ENCODE data around the gene YEATS4. TPM values are rescaled to one million over a fixed set of nuclear protein-coding genes. Genes with fewer than 3 reads are reported as not detected.

The YEATS4 gene
- total and polyA plus RNA-seq, 4 donors: 9.9 to 23.8 (median 15.5) TPM

DNA sequence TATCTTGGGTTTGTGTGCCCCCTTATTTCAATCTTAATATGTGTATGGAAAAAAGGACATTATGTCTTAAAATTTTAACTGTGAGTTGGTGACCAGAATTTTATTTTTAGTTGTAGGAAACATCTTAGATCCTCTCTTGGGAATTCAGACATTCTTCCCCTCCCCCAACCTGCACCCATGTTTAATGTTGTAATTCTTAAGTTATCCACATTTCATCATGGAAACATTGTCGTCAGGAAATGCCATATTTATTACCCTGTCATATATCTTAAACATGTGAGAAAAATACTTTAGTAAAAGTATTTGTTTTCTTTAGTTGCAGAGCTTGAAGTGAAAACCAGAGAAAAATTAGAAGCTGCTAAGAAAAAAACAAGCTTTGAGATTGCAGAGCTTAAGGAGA lies 30.3 kb downstream of the YEATS4 start (continued):
- TF ChIP-seq, protein P1, sequence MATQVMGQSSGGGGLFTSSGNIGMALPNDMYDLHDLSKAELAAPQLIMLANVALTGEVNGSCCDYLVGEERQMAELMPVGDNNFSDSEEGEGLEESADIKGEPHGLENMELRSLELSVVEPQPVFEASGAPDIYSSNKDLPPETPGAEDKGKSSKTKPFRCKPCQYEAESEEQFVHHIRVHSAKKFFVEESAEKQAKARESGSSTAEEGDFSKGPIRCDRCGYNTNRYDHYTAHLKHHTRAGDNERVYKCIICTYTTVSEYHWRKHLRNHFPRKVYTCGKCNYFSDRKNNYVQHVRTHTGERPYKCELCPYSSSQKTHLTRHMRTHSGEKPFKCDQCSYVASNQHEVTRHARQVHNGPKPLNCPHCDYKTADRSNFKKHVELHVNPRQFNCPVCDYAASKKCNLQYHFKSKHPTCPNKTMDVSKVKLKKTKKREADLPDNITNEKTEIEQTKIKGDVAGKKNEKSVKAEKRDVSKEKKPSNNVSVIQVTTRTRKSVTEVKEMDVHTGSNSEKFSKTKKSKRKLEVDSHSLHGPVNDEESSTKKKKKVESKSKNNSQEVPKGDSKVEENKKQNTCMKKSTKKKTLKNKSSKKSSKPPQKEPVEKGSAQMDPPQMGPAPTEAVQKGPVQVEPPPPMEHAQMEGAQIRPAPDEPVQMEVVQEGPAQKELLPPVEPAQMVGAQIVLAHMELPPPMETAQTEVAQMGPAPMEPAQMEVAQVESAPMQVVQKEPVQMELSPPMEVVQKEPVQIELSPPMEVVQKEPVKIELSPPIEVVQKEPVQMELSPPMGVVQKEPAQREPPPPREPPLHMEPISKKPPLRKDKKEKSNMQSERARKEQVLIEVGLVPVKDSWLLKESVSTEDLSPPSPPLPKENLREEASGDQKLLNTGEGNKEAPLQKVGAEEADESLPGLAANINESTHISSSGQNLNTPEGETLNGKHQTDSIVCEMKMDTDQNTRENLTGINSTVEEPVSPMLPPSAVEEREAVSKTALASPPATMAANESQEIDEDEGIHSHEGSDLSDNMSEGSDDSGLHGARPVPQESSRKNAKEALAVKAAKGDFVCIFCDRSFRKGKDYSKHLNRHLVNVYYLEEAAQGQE (IDR thresholded peaks at IDR 0.05): no peak
- TF ChIP-seq NR2F2 (IDR thresholded peaks at IDR 0.05) (no peak), GABPA (IDR thresholded peaks at IDR 0.05 in 1 of 2, conservative IDR thresholded peaks at IDR 0.05 in 1 of 2) (no peak)

DNA sequence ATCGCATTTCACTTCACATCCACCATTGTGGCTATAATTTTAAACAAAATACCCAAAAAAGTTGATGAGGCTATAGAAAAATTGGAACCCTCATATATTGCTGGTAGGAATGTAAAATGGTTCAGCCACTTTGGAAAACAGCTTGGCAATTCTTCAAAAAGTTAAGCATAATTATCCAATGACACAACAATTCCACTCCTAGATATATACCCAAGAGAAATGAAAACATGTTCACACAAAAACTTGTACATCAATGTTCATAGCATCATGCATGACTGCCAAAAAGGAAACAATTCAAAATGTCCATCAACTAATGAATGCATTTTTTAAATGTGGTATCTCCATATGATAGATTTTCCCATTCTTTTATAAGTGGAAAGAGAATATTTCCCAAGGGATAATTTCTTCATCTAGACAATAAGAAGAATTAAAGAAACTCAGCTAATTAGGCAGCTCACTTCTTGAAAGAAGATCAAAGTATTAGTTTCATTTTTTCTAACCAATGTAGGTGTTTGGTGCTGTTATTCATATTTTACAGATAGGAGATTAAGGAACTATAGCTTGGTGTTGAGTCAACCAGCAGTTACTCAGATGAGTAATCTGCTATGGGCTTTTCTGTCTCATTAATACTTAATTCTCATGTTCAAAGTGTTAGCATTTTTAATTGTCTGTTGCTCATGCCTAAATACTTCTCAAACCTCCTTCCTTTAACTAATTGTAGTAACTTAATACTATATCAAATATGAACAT lies 32.8 kb downstream of the YEATS4 start:
- WGBS: 99% methylated on average over 1 of the region's 1 CpG

More for the DNA sequence above, 32.8 kb downstream of the YEATS4 start:
- Histone ChIP-seq H3K36me3 (ENCODE audit: control insufficient read depth in 4 of 4, insufficient read depth in 3 of 4, low read depth in 1 of 4, low read length in 3 of 4) (peaks cover 0 to 2% (median under 1%) of the 10 kb centered on the region in 4 donors), H3K9me3 (ENCODE audit: control insufficient read depth in 4 of 4, low read length in 3 of 4) (peaks cover 0 to 5% (median 0%) of the 10 kb centered on the region in 4 donors), H3K9ac (ENCODE audit: low read depth in 1 of 2, low read length in 2 of 2) (no peak overlapping the region), H3K4me3 (ENCODE audit: low read depth in 1 of 3, low read length in 3 of 3) (no peak overlapping the region), H3K4me1 (ENCODE audit: control insufficient read depth in 4 of 4, insufficient read depth in 4 of 4, low read length in 3 of 4) (no peaks in the 10 kb centered on the region), H3K27me3 (ENCODE audit: control insufficient read depth in 4 of 4, insufficient read depth in 4 of 4, low read length in 3 of 4) (no peaks in the 10 kb centered on the region), H3K27ac (ENCODE audit: low read depth in 1 of 2, low read length in 2 of 2) (no peak overlapping the region)
- TF ChIP-seq EGR1 (IDR thresholded peaks at IDR 0.05; ENCODE audit: low read depth in 2 of 2) (no peak), RAD21 (IDR thresholded peaks at IDR 0.05) (no peak), RXRA (IDR thresholded peaks at IDR 0.05) (no peak), NR2F2 (IDR thresholded peaks at IDR 0.05) (no peak), TAF1 (conservative IDR thresholded peaks at IDR 0.05) (no peak), FOXA1 (IDR thresholded peaks at IDR 0.05) (no peak), HNF4A (conservative IDR thresholded peaks at IDR 0.05) (no peak), HNF4G (IDR thresholded peaks at IDR 0.05) (no peak), YY1 (IDR thresholded peaks at IDR 0.05) (no peak)
- TF ChIP-seq, protein P2, sequence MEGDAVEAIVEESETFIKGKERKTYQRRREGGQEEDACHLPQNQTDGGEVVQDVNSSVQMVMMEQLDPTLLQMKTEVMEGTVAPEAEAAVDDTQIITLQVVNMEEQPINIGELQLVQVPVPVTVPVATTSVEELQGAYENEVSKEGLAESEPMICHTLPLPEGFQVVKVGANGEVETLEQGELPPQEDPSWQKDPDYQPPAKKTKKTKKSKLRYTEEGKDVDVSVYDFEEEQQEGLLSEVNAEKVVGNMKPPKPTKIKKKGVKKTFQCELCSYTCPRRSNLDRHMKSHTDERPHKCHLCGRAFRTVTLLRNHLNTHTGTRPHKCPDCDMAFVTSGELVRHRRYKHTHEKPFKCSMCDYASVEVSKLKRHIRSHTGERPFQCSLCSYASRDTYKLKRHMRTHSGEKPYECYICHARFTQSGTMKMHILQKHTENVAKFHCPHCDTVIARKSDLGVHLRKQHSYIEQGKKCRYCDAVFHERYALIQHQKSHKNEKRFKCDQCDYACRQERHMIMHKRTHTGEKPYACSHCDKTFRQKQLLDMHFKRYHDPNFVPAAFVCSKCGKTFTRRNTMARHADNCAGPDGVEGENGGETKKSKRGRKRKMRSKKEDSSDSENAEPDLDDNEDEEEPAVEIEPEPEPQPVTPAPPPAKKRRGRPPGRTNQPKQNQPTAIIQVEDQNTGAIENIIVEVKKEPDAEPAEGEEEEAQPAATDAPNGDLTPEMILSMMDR (IDR thresholded peaks at IDR 0.05; ENCODE audit: low read depth, low read length, missing input control): no peak
- TF ChIP-seq, protein P3, sequence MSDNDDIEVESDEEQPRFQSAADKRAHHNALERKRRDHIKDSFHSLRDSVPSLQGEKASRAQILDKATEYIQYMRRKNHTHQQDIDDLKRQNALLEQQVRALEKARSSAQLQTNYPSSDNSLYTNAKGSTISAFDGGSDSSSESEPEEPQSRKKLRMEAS (IDR thresholded peaks at IDR 0.05): no peak
- TF ChIP-seq, protein P1 (IDR thresholded peaks at IDR 0.05): no peak
- TF ChIP-seq, protein P4, sequence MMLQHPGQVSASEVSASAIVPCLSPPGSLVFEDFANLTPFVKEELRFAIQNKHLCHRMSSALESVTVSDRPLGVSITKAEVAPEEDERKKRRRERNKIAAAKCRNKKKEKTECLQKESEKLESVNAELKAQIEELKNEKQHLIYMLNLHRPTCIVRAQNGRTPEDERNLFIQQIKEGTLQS (IDR thresholded peaks at IDR 0.05): no peak
- no peak for DNase-seq (ENCODE audit: low spot score)

All from liver (tissue), 9 donors.